Thyroid gland (tissue), 4 donors: ENCODE results near the gene CSTPP1.

ENCODE experiments used
- POLR2A ChIP-seq, 2 donors: fragments of 450-650 bp; IDR thresholded peaks; one replicate each; pipeline ENCODE4 v1.6.1; 2017; ENCODE audit warnings: antibody characterized with exemption in 2 of 2, mild to moderate bottlenecking in 2 of 2, moderate library complexity in 1 of 2
- TF ChIP-seq, protein P1 (sequence below), 6 experiments: fragments of 200-600 bp in 3 of 6; fragments of 450-650 bp in 3 of 6; sonication (generic) in 3 of 6; IDR thresholded peaks; one replicate each; pipeline ENCODE4 v1.5.1; 2016 to 2019; ENCODE audit warnings: antibody characterized with exemption in 6 of 6, mild to moderate bottlenecking in 2 of 6, inconsistent platforms in 1 of 6, moderate library complexity in 1 of 6

DNA sequence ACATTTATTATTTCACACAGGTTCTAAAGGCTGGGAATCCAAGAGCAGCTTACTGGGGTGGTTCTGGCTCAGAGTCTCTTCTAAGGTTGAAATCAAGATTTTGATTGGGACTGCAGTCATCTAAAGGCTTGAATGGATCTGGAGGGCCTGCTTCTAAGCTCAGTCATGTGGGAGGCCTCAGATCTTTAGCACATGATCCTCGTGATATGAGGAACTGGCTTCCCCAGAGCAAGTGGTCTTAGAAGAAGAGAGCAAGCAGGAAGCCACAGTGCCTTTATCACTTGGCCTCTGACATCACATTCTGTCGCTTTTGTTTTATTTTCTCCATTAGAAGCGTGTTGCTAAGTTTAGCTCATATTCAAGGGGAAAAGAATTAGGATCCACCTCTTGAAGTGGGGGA lies 151.2 kb downstream of the CSTPP1 start:
- TF ChIP-seq, protein P1, sequence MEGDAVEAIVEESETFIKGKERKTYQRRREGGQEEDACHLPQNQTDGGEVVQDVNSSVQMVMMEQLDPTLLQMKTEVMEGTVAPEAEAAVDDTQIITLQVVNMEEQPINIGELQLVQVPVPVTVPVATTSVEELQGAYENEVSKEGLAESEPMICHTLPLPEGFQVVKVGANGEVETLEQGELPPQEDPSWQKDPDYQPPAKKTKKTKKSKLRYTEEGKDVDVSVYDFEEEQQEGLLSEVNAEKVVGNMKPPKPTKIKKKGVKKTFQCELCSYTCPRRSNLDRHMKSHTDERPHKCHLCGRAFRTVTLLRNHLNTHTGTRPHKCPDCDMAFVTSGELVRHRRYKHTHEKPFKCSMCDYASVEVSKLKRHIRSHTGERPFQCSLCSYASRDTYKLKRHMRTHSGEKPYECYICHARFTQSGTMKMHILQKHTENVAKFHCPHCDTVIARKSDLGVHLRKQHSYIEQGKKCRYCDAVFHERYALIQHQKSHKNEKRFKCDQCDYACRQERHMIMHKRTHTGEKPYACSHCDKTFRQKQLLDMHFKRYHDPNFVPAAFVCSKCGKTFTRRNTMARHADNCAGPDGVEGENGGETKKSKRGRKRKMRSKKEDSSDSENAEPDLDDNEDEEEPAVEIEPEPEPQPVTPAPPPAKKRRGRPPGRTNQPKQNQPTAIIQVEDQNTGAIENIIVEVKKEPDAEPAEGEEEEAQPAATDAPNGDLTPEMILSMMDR (IDR thresholded peaks at IDR 0.05) = no peak
- TF ChIP-seq POLR2A (IDR thresholded peaks at IDR 0.05) = no peak
